Type B pancreatic cell (in vitro differentiated cells): ENCODE data around the gene BACH2. TPM values are rescaled to one million over a fixed set of nuclear protein-coding genes. Genes with fewer than 3 reads are reported as not detected.

ENCODE experiments used
- DNase-seq: peaks from one replicate; pipeline ENCODE4 v3.0.0; 2021; ENCODE audit warnings: mixed read lengths; ENCODE audit not compliant: unreplicated experiment; ENCODE audit errors: extremely low spot score
- H3K27ac Mint-ChIP-seq: 2 replicates; pipeline ENCODE4 v1.8.0; 2021; ENCODE audit warnings: mild to moderate bottlenecking, mixed read lengths
- H3K27me3 Mint-ChIP-seq: 2 replicates; pipeline ENCODE4 v1.8.0; 2021; ENCODE audit warnings: mixed read lengths
- H3K36me3 Mint-ChIP-seq: 2 replicates; pipeline ENCODE4 v1.8.0; 2021; ENCODE audit warnings: mixed read lengths
- H3K4me1 Mint-ChIP-seq: one replicate; pipeline ENCODE4 v1.8.0; 2021; ENCODE audit warnings: mixed read lengths; ENCODE audit not compliant: unreplicated experiment
- H3K4me3 Mint-ChIP-seq: 2 replicates; pipeline ENCODE4 v1.8.0; 2021; ENCODE audit warnings: mild to moderate bottlenecking, mixed read lengths
- H3K9me3 Mint-ChIP-seq: 2 replicates; pipeline ENCODE4 v1.8.0; 2021; ENCODE audit warnings: mixed read lengths
- total RNA-seq: library from RNA; stranded (reverse); gene quantifications from 2 replicates; pipeline ENCODE4 v1.2.1, GENCODE V29; 2021; ENCODE audit warnings: low replicate concordance
- TF ChIP-seq, protein P1 (sequence below): fragments of 200-600 bp; sonication (generic); conservative IDR thresholded peaks from 2 replicates; pipeline ENCODE4 v1.5.0; 2021; ENCODE audit warnings: antibody characterized with exemption, mild to moderate bottlenecking

The BACH2 gene
- total RNA-seq, 1 donor from 2014 or later: 33.5 TPM

DNA sequence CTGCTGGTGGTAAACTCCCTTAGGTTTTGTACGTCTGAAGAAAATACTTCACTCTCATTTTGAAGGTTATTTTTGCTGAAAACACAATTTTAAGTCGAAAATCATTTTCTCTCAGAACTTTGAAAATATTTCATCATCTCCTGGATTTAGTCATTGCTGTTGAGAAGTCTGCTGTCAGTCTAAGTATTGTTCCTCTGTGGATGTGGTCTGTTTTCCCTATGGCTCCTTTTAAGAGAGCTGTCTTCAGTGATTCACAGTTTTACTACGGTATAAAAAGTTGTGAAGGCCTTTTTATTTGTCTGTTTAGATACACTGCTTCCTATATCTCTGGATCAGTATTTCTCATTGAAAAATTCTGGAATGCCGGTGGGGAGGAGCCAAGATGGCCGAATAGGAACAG is 243.0 kb downstream of the BACH2 start:
- Mint-ChIP-seq H3K27me3 (no peaks in the 10 kb centered on the region), H3K9me3 (peaks cover 9% of the 10 kb centered on the region), H3K4me3 (no peak overlapping the region), H3K27ac (no peak overlapping the region), H3K4me1 (no peaks in the 10 kb centered on the region), H3K36me3 (peaks cover 6% of the 10 kb centered on the region)
- DNase-seq: no peak
- TF ChIP-seq, protein P1, sequence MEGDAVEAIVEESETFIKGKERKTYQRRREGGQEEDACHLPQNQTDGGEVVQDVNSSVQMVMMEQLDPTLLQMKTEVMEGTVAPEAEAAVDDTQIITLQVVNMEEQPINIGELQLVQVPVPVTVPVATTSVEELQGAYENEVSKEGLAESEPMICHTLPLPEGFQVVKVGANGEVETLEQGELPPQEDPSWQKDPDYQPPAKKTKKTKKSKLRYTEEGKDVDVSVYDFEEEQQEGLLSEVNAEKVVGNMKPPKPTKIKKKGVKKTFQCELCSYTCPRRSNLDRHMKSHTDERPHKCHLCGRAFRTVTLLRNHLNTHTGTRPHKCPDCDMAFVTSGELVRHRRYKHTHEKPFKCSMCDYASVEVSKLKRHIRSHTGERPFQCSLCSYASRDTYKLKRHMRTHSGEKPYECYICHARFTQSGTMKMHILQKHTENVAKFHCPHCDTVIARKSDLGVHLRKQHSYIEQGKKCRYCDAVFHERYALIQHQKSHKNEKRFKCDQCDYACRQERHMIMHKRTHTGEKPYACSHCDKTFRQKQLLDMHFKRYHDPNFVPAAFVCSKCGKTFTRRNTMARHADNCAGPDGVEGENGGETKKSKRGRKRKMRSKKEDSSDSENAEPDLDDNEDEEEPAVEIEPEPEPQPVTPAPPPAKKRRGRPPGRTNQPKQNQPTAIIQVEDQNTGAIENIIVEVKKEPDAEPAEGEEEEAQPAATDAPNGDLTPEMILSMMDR: no peak

GRCh38 chr6:90049295-90049694 is 247.3 kb downstream of the BACH2 start:
- Mint-ChIP-seq H3K27ac (no peak overlapping the region), H3K4me3 (no peak overlapping the region), H3K4me1 (no peaks in the 10 kb centered on the region), H3K36me3 (peaks cover 3% of the 10 kb centered on the region), H3K9me3 (peaks cover 4% of the 10 kb centered on the region), H3K27me3 (no peaks in the 10 kb centered on the region)
- no peak for DNase-seq
- TF ChIP-seq, protein P1: no peak

DNA sequence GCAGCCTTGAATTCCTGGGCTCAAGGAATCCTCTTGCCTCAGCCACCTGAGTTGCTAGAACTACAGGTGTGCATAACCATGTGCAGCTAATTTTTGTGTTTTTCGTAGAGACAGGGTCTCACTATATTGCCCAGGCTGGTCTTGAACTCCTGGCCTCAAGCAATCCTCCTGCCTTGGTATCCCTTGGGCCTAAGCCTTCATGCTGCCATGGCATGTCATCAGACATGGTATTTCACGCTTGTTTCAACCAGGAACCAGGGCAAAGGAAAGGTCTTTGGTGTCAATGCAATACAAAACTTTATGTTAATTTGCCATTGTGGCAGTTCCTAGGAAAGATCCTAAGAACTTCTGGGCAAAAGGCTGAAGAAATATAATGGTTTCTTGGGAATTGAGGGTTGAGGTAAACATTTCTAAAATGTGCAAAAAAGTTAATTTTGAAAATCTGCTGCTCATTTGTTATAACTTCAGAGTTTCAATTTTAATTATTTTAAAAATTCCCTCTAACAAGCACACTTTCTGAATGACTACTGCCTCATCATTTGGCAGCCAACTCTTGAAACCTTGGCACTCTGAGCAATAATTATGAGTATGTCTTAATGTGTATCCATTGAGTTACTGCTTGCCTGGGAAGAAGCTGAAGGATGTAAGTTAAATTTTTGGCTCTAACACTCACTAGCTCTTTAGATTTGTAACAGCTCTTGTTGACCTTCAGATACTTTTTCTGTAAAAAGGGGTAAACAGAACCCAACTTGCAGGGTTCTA is 248.3 kb downstream of the BACH2 start:
- H3K27me3 Mint-ChIP-seq: no peaks in the 10 kb centered on the region
- no peak overlapping the region for H3K4me3 Mint-ChIP-seq

GRCh38 chr6:90045535-90045934 is 251.1 kb downstream of the BACH2 start:
- Mint-ChIP-seq H3K36me3 (no peaks in the 10 kb centered on the region), H3K4me3 (no peak overlapping the region), H3K9me3 (no peaks in the 10 kb centered on the region), H3K27me3 (no peaks in the 10 kb centered on the region), H3K27ac (no peak overlapping the region), H3K4me1 (no peaks in the 10 kb centered on the region)
- TF ChIP-seq, protein P1: no peak
- DNase-seq: no peak

More for the DNA sequence above, 248.3 kb downstream of the BACH2 start:
- TF ChIP-seq, protein P1: no peak
- no peak overlapping the region for H3K27ac Mint-ChIP-seq
- no peak for DNase-seq
- H3K9me3 Mint-ChIP-seq: no peaks in the 10 kb centered on the region
- no peaks in the 10 kb centered on the region for H3K4me1 Mint-ChIP-seq
- no peaks in the 10 kb centered on the region for H3K36me3 Mint-ChIP-seq

- TF ChIP-seq, protein P1: no peak
- no peaks in the 10 kb centered on the region for H3K9me3 Mint-ChIP-seq
These were observed 251.7 kb downstream of the BACH2 start for GRCh38 chr6:90044833-90045381.

More at GRCh38 chr6:90044833-90045381, 251.7 kb downstream of the BACH2 start:
- DNase-seq: no peak
- Mint-ChIP-seq H3K4me1 (no peaks in the 10 kb centered on the region), H3K27ac (no peak overlapping the region), H3K36me3 (no peaks in the 10 kb centered on the region), H3K4me3 (no peak overlapping the region), H3K27me3 (no peaks in the 10 kb centered on the region)
